Liver (tissue), 9 donors: ENCODE measurements around the gene SERINC5. TPM values are rescaled to one million over a fixed set of nuclear protein-coding genes. Genes with fewer than 3 reads are reported as not detected.

Source experiments
- DNase-seq: peaks from one replicate; pipeline ENCODE4 v3.0.0-alpha.2; 2017; ENCODE audit warnings: low spot score
- H3K27ac ChIP-seq, 2 donors: one replicate each; pipeline ENCODE4 v1.7.0; 2013; ENCODE audit warnings: inconsistent platforms in 2 of 2, low read length in 2 of 2, control low read depth in 1 of 2, low read depth in 1 of 2, mild to moderate bottlenecking in 1 of 2
- H3K27me3 ChIP-seq, 4 donors: one replicate each; pipeline versions ENCODE4 v1.6.1 to v1.7.0; 2013; ENCODE audit warnings: low read length in 3 of 4, inconsistent platforms in 1 of 4, mild to moderate bottlenecking in 1 of 4, moderate library complexity in 1 of 4; ENCODE audit not compliant: control insufficient read depth in 4 of 4, insufficient read depth in 4 of 4
- H3K36me3 ChIP-seq, 4 donors: one replicate each; pipeline versions ENCODE4 v1.6.1 to v1.7.0; 2013; ENCODE audit warnings: low read length in 3 of 4, mild to moderate bottlenecking in 3 of 4, low read depth in 1 of 4, moderate library complexity in 1 of 4; ENCODE audit not compliant: control insufficient read depth in 4 of 4, insufficient read depth in 3 of 4
- H3K4me1 ChIP-seq, 4 donors: one replicate each; pipeline versions ENCODE4 v1.6.1 to v1.7.0; 2013; ENCODE audit warnings: low read length in 3 of 4, mild to moderate bottlenecking in 3 of 4, moderate library complexity in 1 of 4; ENCODE audit not compliant: control insufficient read depth in 4 of 4, insufficient read depth in 4 of 4
- H3K4me3 ChIP-seq, 3 donors: one replicate each; pipeline versions ENCODE4 v1.6.1 to v1.7.0; 2013; ENCODE audit warnings: low read length in 3 of 3, control low read depth in 1 of 3, low read depth in 1 of 3, mild to moderate bottlenecking in 1 of 3
- H3K9ac ChIP-seq, 2 donors: one replicate each; pipeline ENCODE4 v1.7.0; 2013; ENCODE audit warnings: low read length in 2 of 2, mild to moderate bottlenecking in 2 of 2, moderate library complexity in 2 of 2, control low read depth in 1 of 2, low read depth in 1 of 2
- H3K9me3 ChIP-seq, 4 donors: one replicate each; pipeline versions ENCODE4 v1.6.1 to v1.7.0; 2013; ENCODE audit warnings: low read length in 3 of 4; ENCODE audit not compliant: control insufficient read depth in 4 of 4
- ATF3 ChIP-seq: IDR thresholded peaks from 2 replicates; pipeline ENCODE4 v1.6.1; 2016; ENCODE audit warnings: antibody characterized with exemption
- CTCF ChIP-seq: fragments of 150-350 bp; IDR thresholded peaks from 2 replicates; pipeline ENCODE4 v1.5.1; 2017; ENCODE audit warnings: improper control_type of control experiment, low read depth, low read length; ENCODE audit not compliant: missing input control
- EGR1 ChIP-seq, 2 donors: IDR thresholded peaks; 2 replicates each; pipeline ENCODE4 v1.6.1; 2016 to 2018; ENCODE audit warnings: antibody characterized with exemption in 2 of 2, low read depth in 2 of 2
- FOXA1 ChIP-seq: IDR thresholded peaks from 2 replicates; pipeline ENCODE4 v1.6.1; 2016; ENCODE audit warnings: antibody characterized with exemption
- GABPA ChIP-seq, 2 donors: IDR thresholded peaks in 1 of 2; conservative IDR thresholded peaks in 1 of 2; 2 replicates each; pipeline ENCODE4 v1.6.1; 2016; ENCODE audit warnings: antibody characterized with exemption in 2 of 2, mild to moderate bottlenecking in 1 of 2, moderate library complexity in 1 of 2
- HNF4G ChIP-seq: IDR thresholded peaks from 2 replicates; pipeline ENCODE4 v1.6.1; 2016; ENCODE audit warnings: antibody characterized with exemption
- JUND ChIP-seq, 2 donors: IDR thresholded peaks; 2 replicates each; pipeline ENCODE4 v1.6.1; 2016; ENCODE audit warnings: antibody characterized with exemption in 2 of 2
- RAD21 ChIP-seq, 2 donors: IDR thresholded peaks; 2 replicates each; pipeline ENCODE4 v1.6.1; 2016; ENCODE audit warnings: antibody characterized with exemption in 2 of 2, mild to moderate bottlenecking in 2 of 2
- RXRA ChIP-seq, 2 donors: IDR thresholded peaks; 2 replicates each; pipeline ENCODE4 v1.6.1; 2017 to 2018; ENCODE audit warnings: antibody characterized with exemption in 2 of 2, mild to moderate bottlenecking in 1 of 2
- TAF1 ChIP-seq: conservative IDR thresholded peaks from 2 replicates; pipeline ENCODE4 v1.6.1; 2016; ENCODE audit warnings: antibody characterized with exemption, mild to moderate bottlenecking
- WGBS: extraction: QIAGEN DNeasy Blood & Tissue Kit; methylation state at CpG from one replicate; pipeline ENCODE4 v1.1.7; 2013; 5-methylcytosine and 5-hydroxymethylcytosine counted together
- polyA plus RNA-seq, 2 donors: library from polyadenylated mRNA; stranded (reverse) in 1 of 2; unstranded in 1 of 2; fragments of 200-250 nt in 1 of 2; fragments of >200 nt in 1 of 2; fragmentation: Nextera tagmentation in 1 of 2; extraction: Ambion mirVana in 1 of 2; gene quantifications; one replicate each; pipeline versions ENCODE4 v1.2.1 to v1.2.3, GENCODE V29; 2013 to 2015
- total RNA-seq, 2 donors: library from RNA; depleted of rRNA; stranded (reverse); fragments of >200 nt; gene quantifications; one replicate each; pipeline ENCODE4 v1.2.3, GENCODE V29; 2014
- TF ChIP-seq, protein P1 (sequence below): IDR thresholded peaks from 2 replicates; pipeline ENCODE4 v1.6.1; 2016; ENCODE audit warnings: antibody characterized with exemption
- TF ChIP-seq, protein P2 (sequence below): IDR thresholded peaks from 2 replicates; pipeline ENCODE4 v1.6.1; 2016; ENCODE audit warnings: antibody characterized with exemption, mild to moderate bottlenecking
- donor health status: healthy.
- donor health status: healthy.
- donor health status: healthy.
- donor health status: healthy.
- donor health status: healthy.

The SERINC5 gene
- total and polyA plus RNA-seq, 4 donors = 22.2 to 82.3 (median 32.0) TPM

GRCh38 chr5:80147119-80147815, 108.6 kb downstream of the SERINC5 start:
- TF ChIP-seq HNF4G (no peak), EGR1 (IDR thresholded peaks at IDR 0.05; ENCODE audit: low read depth in 2 of 2) (no peak), RAD21 (IDR thresholded peaks at IDR 0.05) (no peak), RXRA (IDR thresholded peaks at IDR 0.05) (no peak), CTCF (no peak), ATF3 (no peak)
- TF ChIP-seq, protein P1, sequence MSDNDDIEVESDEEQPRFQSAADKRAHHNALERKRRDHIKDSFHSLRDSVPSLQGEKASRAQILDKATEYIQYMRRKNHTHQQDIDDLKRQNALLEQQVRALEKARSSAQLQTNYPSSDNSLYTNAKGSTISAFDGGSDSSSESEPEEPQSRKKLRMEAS = no peak
- TF ChIP-seq, protein P2, sequence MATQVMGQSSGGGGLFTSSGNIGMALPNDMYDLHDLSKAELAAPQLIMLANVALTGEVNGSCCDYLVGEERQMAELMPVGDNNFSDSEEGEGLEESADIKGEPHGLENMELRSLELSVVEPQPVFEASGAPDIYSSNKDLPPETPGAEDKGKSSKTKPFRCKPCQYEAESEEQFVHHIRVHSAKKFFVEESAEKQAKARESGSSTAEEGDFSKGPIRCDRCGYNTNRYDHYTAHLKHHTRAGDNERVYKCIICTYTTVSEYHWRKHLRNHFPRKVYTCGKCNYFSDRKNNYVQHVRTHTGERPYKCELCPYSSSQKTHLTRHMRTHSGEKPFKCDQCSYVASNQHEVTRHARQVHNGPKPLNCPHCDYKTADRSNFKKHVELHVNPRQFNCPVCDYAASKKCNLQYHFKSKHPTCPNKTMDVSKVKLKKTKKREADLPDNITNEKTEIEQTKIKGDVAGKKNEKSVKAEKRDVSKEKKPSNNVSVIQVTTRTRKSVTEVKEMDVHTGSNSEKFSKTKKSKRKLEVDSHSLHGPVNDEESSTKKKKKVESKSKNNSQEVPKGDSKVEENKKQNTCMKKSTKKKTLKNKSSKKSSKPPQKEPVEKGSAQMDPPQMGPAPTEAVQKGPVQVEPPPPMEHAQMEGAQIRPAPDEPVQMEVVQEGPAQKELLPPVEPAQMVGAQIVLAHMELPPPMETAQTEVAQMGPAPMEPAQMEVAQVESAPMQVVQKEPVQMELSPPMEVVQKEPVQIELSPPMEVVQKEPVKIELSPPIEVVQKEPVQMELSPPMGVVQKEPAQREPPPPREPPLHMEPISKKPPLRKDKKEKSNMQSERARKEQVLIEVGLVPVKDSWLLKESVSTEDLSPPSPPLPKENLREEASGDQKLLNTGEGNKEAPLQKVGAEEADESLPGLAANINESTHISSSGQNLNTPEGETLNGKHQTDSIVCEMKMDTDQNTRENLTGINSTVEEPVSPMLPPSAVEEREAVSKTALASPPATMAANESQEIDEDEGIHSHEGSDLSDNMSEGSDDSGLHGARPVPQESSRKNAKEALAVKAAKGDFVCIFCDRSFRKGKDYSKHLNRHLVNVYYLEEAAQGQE = no peak
- no peaks in the 10 kb centered on the region for H3K9me3 ChIP-seq
- H3K4me1 ChIP-seq = peaks cover 0 to 4% (median under 1%) of the 10 kb centered on the region in 4 donors
- H3K27me3 ChIP-seq = no peaks in the 10 kb centered on the region
- WGBS = 94% methylated on average over 9 of the region's 9 CpGs
- H3K4me3 ChIP-seq = no peak overlapping the region
- peaks cover 8 to 50% (median 40%) of the 10 kb centered on the region in 4 donors for H3K36me3 ChIP-seq
- no peak overlapping the region for H3K27ac ChIP-seq
- no peak overlapping the region for H3K9ac ChIP-seq
- no peak for DNase-seq

- Histone ChIP-seq H3K9ac (no peak overlapping the region), H3K27ac (no peak overlapping the region), H3K4me1 (no peaks in the 10 kb centered on the region), H3K36me3 (peaks cover 8 to 51% (median 43%) of the 10 kb centered on the region in 4 donors), H3K4me3 (no peak overlapping the region), H3K27me3 (no peaks in the 10 kb centered on the region), H3K9me3 (no peaks in the 10 kb centered on the region)
- no peak for TF ChIP-seq RAD21 (IDR thresholded peaks at IDR 0.05)
- no peak for TF ChIP-seq ATF3
- no peak for TF ChIP-seq FOXA1
- TF ChIP-seq JUND (IDR thresholded peaks at IDR 0.05) = no peak
- no peak for TF ChIP-seq TAF1
- TF ChIP-seq, protein P2 = no peak
- no peak for TF ChIP-seq GABPA (IDR thresholded peaks at IDR 0.05 in 1 of 2, conservative IDR thresholded peaks at IDR 0.05 in 1 of 2)
- no peak for TF ChIP-seq EGR1 (IDR thresholded peaks at IDR 0.05; ENCODE audit: low read depth in 2 of 2)
- TF ChIP-seq RXRA (IDR thresholded peaks at IDR 0.05) = no peak
- no peak for DNase-seq
- WGBS = 87% methylated on average over 9 of the region's 9 CpGs
These were observed 109.8 kb downstream of the SERINC5 start for GRCh38 chr5:80146046-80146445.
